Skeletal muscle satellite cell (primary cell): ENCODE results near the gene RIPK4.
"Not testable (repeated sequence)": the region's sequence is repeated elsewhere in the genome, so short reads cannot be mapped to it uniquely, and the experiment has no call there.

ENCODE experiments used
- H3K27me3 ChIP-seq: 2 replicates; pipeline ENCODE4 v1.7.0; 2013; ENCODE audit warnings: low read length; ENCODE audit not compliant: control insufficient read depth, insufficient read depth
- H3K36me3 ChIP-seq: 2 replicates; pipeline ENCODE4 v1.7.0; 2013; ENCODE audit warnings: mild to moderate bottlenecking, control low read depth, low read length; ENCODE audit not compliant: insufficient read depth
- H3K4me1 ChIP-seq: 2 replicates; pipeline ENCODE4 v1.7.0; 2013; ENCODE audit warnings: low read length; ENCODE audit not compliant: control insufficient read depth, insufficient read depth
- H3K4me2 ChIP-seq: 2 replicates; pipeline ENCODE4 v1.7.0; 2013; ENCODE audit warnings: mild to moderate bottlenecking, low read length
- H3K4me3 ChIP-seq: 2 replicates; pipeline ENCODE4 v1.7.0; 2013; ENCODE audit warnings: low read length
- H3K9ac ChIP-seq: 2 replicates; pipeline ENCODE4 v1.7.0; 2013; ENCODE audit warnings: mild to moderate bottlenecking, low read depth, low read length, moderate library complexity
- H3K9me3 ChIP-seq: replicated peaks from 2 replicates; pipeline ENCODE4 v1.7.0; 2013; ENCODE audit warnings: mild to moderate bottlenecking, control low read depth, low read length

Gene RIPK4

DNA sequence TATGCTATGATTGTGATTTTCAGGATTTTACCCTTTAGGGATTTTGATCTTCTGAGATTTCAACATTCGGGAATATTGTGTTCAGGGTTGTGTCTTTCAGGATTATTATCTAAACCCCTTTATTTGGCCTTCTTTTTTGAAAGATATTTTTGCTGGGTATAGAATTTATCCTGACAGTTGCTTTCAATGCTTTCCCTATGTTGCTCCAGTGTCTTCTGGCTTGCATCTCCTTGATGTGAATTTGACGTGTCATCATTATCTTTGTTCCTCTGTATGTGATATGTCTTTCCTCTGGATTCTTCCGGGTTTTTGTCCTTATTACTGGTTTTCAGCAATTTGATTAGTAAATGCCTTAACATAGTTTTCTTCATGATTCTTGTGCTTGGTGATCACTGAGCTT lies 25.9 kb upstream of the RIPK4 start:
- Histone ChIP-seq H3K27me3 (peaks cover 16% of the 10 kb centered on the region), H3K9me3 (no peaks in the 10 kb centered on the region), H3K9ac (no peak overlapping the region), H3K36me3 (no peaks in the 10 kb centered on the region), H3K4me3 (no peak overlapping the region), H3K4me2 (no peak overlapping the region), H3K4me1 (no peaks in the 10 kb centered on the region)

DNA sequence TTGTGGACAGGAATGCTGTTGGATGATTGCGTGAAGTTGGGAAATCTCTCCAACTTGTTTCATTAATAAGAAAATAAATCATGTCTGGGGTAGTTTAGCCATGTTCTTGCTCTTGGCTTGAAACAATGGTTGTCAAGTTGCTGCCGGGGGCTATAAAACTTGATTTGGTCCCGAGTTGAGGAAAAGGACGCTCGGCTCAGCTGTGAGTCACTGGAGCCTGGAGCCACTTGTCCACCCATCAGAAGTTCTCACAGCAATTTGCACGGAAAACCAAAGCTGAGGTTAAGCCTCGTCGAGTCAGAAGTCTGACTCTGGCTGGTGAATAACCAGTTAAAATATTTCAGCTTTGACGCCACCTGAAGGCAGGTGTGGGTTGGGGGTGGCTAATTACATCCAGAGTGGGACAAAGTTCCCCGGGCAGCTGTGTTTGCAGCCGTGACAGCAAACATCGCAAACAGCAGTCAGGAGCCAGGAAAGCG lies 19.7 kb upstream of the RIPK4 start:
- Histone ChIP-seq H3K4me2 (no peak overlapping the region), H3K27me3 (peaks cover 25% of the 10 kb centered on the region), H3K4me3 (no peak overlapping the region), H3K9ac (no peak overlapping the region), H3K9me3 (no peaks in the 10 kb centered on the region), H3K4me1 (peaks cover 8% of the 10 kb centered on the region), H3K36me3 (no peaks in the 10 kb centered on the region)

DNA sequence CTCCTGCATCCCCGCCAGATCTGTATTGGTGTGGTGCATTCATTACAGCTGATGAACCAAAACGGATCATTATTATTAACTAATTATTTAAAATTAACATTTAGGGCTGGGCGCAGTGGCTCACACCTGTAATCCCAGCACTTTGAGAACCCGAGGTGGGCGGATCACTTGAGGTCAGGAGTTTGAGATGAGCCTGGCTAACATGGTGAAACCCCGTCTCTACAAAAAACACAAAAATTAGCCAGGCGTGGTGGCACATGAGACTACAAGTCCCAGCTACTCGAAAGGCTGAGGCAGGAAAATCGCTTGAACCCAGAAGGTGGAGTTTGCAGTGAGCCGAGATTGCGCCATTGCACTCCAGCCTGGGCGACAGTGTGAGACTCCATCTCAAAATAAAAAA lies 18.4 kb upstream of the RIPK4 start:
- not testable (repeated sequence) for H3K9me3 ChIP-seq, H3K4me1 ChIP-seq, H3K4me2 ChIP-seq, H3K36me3 ChIP-seq, H3K9ac ChIP-seq, H3K4me3 ChIP-seq
- peaks cover 33% of the 10 kb centered on the region for H3K27me3 ChIP-seq

- Histone ChIP-seq H3K4me1 (peaks cover 8% of the 10 kb centered on the region), H3K4me3 (no peak overlapping the region), H3K36me3 (no peaks in the 10 kb centered on the region), H3K4me2 (no peak overlapping the region), H3K9ac (no peak overlapping the region), H3K27me3 (peaks cover 39% of the 10 kb centered on the region), H3K9me3 (no peaks in the 10 kb centered on the region)
Observed at GRCh38 chr21:41784456-41785102, 17.7 kb upstream of the RIPK4 start.

DNA sequence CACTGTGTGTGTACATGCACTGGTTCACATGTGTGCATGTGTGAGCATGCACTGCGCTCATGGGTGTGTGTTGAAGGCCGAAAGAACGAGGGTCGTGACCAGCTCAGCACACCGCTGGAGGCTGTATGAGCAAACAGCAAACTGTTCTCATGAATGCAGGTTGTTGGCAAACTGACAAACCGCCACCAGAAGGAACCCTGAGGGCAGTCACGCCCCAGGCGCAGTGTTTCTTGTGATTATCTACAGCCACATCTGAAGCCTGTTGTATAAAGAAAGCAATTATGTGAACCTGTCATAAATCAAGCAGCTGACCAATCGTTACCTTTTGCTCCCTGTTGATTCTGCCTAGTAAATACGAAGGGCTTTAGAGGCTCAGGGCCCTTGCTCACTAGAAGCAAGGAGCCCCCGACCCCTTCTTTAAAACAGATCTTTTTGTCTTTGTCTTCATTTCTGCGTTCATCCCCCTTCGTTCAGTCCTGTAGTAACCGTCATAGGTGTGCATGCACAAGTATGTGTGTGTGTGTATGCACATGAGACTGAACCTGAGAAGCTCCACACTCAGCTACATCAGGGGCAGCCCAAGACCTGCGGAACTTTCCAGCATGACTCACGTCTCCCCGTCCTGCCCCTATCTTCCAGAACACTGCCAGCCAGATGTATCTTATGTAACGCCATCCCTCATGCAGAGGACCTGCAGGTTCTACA lies 16.8 kb upstream of the RIPK4 start:
- Histone ChIP-seq H3K36me3 (no peaks in the 10 kb centered on the region), H3K9ac (no peak overlapping the region), H3K4me3 (no peak overlapping the region), H3K4me1 (peaks cover 8% of the 10 kb centered on the region), H3K4me2 (no peak overlapping the region), H3K27me3 (peaks cover 36% of the 10 kb centered on the region), H3K9me3 (no peaks in the 10 kb centered on the region)

DNA sequence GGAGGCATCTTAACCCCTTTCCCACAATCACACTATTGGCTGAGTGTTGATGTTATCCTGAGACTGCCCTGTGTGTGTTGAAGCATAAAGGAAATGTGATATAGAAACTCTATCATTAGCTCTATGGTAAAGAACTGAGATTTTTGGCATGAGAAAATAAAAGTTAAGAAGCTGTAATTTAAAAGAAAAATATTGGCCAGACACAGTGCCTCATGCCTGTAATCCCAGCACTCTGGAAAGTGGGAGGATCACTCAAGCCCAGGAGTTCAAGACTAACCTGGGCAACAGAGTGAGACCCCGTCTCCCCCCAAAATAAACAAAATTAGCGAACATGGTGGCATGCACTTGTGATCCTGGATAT lies 14.2 kb upstream of the RIPK4 start:
- H3K4me3 ChIP-seq: no peak overlapping the region
- no peaks in the 10 kb centered on the region for H3K9me3 ChIP-seq
- H3K36me3 ChIP-seq: no peaks in the 10 kb centered on the region
- H3K4me1 ChIP-seq: peaks cover 9% of the 10 kb centered on the region
- peaks cover 29% of the 10 kb centered on the region for H3K27me3 ChIP-seq
- no peak overlapping the region for H3K4me2 ChIP-seq
- no peak overlapping the region for H3K9ac ChIP-seq

GRCh38 chr21:41780337-41781049 lies 13.6 kb upstream of the RIPK4 start:
- Histone ChIP-seq H3K9me3 (no peaks in the 10 kb centered on the region), H3K27me3 (peaks cover 32% of the 10 kb centered on the region), H3K4me2 (no peak overlapping the region), H3K4me3 (no peak overlapping the region), H3K36me3 (no peaks in the 10 kb centered on the region), H3K4me1 (peaks cover 5% of the 10 kb centered on the region), H3K9ac (no peak overlapping the region)

- Histone ChIP-seq H3K4me1 (peaks cover 5% of the 10 kb centered on the region), H3K9me3 (no peaks in the 10 kb centered on the region), H3K4me2 (no peak overlapping the region), H3K4me3 (no peak overlapping the region), H3K27me3 (peaks cover 40% of the 10 kb centered on the region), H3K9ac (no peak overlapping the region), H3K36me3 (no peaks in the 10 kb centered on the region)
Observed at GRCh38 chr21:41779659-41780058, 12.8 kb upstream of the RIPK4 start.

GRCh38 chr21:41778930-41779600 lies 12.2 kb upstream of the RIPK4 start:
- Histone ChIP-seq H3K9me3 (no peaks in the 10 kb centered on the region), H3K4me3 (no peak overlapping the region), H3K27me3 (peaks cover 44% of the 10 kb centered on the region), H3K36me3 (no peaks in the 10 kb centered on the region), H3K4me1 (peaks cover 5% of the 10 kb centered on the region), H3K9ac (no peak overlapping the region), H3K4me2 (no peak overlapping the region)

GRCh38 chr21:41777951-41778815 lies 11.3 kb upstream of the RIPK4 start:
- no peaks in the 10 kb centered on the region for H3K9me3 ChIP-seq
- peaks cover 5% of the 10 kb centered on the region for H3K4me1 ChIP-seq
- peak overlapping the region; percentile 70 for H3K9ac ChIP-seq
- peak overlapping the region; percentile 35 for H3K4me3 ChIP-seq
- H3K36me3 ChIP-seq: no peaks in the 10 kb centered on the region
- peaks cover 49% of the 10 kb centered on the region for H3K27me3 ChIP-seq
- peak overlapping the region; percentile 71 for H3K4me2 ChIP-seq

DNA sequence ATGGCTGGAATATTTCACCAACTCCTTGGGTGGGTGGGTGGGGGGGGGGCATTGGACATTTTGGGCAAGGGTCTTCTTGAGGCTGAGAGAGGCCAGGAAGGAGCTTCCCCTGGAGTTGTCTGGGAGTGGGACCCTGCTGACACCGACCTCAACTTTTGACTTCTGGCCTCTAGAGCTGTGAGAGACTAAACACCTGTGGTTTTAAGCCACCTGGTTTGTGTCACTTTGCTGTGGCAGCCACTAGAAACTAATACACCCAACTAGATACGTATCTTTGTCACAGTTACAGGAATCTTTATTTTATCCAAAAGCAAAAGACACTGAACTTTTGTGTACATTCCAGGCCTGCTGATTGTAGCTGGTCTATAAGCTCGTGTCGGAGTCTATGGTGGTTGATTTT lies 9.9 kb upstream of the RIPK4 start:
- Histone ChIP-seq H3K27me3 (peaks cover 56% of the 10 kb centered on the region), H3K4me2 (no peak overlapping the region)

More for the DNA sequence above, 9.9 kb upstream of the RIPK4 start:
- no peak overlapping the region for H3K4me3 ChIP-seq
- H3K9me3 ChIP-seq: no peaks in the 10 kb centered on the region
- no peak overlapping the region for H3K9ac ChIP-seq
- H3K4me1 ChIP-seq: peaks cover 5% of the 10 kb centered on the region
- no peaks in the 10 kb centered on the region for H3K36me3 ChIP-seq
